Stomach smooth muscle (tissue), 2 donors: ENCODE measurements around the gene ARHGAP10.

Experiments used
- H3K27ac ChIP-seq: one replicate; pipeline ENCODE4 v1.7.0; 2013; ENCODE audit warnings: mild to moderate bottlenecking, low read length, inconsistent platforms
- H3K27me3 ChIP-seq, 2 donors: one replicate each; pipeline ENCODE4 v1.7.0; 2013; ENCODE audit warnings: low read length in 2 of 2; ENCODE audit not compliant: insufficient read depth in 2 of 2, control insufficient read depth in 1 of 2
- H3K36me3 ChIP-seq, 2 donors: one replicate each; pipeline ENCODE4 v1.7.0; 2013; ENCODE audit warnings: low read length in 2 of 2; ENCODE audit not compliant: control insufficient read depth in 2 of 2, insufficient read depth in 2 of 2
- H3K4me1 ChIP-seq: one replicate; pipeline ENCODE4 v1.7.0; 2013; ENCODE audit warnings: low read length; ENCODE audit not compliant: control insufficient read depth, insufficient read depth
- H3K4me3 ChIP-seq, 2 donors: one replicate each; pipeline ENCODE4 v1.7.0; 2013; ENCODE audit warnings: low read length in 2 of 2
- H3K9ac ChIP-seq, 2 donors: one replicate each; pipeline ENCODE4 v1.7.0; 2013; ENCODE audit warnings: low read length in 2 of 2, mild to moderate bottlenecking in 1 of 2
- H3K9me3 ChIP-seq, 2 donors: one replicate each; pipeline ENCODE4 v1.7.0; 2013; ENCODE audit warnings: low read length in 2 of 2; ENCODE audit not compliant: control insufficient read depth in 2 of 2
- donor health status: healthy.
- donor health status: Pancreatic carcinoma.

The ARHGAP10 gene

DNA sequence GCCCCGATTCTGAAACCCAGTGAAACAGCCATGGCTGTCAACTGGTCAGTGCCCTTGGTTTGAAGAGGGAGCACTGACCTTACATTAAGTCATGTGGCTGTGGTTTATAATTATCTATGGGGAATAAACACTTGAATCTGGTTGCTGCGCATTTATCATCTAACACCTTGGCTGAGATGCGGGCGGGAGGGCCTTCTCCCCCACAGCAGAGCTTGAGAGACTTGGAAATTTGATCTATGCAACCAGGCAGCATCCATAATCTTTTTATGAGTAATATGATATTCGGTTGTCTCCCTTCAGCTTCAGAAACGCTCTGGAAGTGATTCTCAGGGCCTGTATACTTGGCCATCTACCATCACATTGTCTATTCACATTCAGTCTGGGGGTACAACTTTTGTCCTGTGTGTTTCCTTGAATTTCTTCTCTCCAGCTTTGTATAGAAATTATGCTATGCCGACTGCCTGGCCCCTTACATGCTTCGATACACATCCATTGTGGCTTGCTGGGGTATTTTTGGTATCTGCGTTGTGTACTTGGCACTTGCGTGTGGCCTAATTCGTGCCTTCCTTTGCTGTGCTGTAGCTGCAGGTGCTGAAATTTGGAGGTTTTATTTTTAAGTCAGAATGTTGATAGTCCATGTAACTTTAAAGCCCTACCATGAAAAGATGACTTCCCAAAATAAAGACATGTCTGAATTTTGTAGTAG is 321.6 kb downstream of the ARHGAP10 start:
- Histone ChIP-seq H3K4me1 (peaks cover 31% of the 10 kb centered on the region), H3K27ac (no peak overlapping the region), H3K9me3 (no peaks in the 10 kb centered on the region), H3K9ac (no peak overlapping the region), H3K4me3 (no peak overlapping the region), H3K27me3 (no peaks in the 10 kb centered on the region), H3K36me3 (no peaks in the 10 kb centered on the region)

DNA sequence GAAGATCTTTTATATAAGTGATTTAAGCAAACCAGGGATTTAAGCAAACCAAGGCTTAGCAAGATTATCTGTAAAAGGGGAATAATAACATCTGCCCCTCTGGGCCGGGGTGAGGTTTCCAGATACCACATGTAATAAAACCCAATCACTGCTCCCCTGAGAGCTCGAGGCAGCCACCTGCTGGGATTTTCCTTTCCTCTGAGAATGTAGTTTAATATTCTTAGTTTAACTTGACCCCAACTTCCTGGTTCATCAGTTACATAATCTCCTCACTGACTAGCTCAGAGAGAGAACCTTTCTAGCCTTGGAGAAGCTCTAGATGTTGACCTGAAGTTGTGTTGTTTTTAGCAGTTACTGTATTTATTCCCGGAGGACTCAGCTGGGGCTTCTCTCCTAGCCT is 322.4 kb downstream of the ARHGAP10 start:
- Histone ChIP-seq H3K9me3 (no peaks in the 10 kb centered on the region), H3K4me1 (peaks cover 36% of the 10 kb centered on the region), H3K36me3 (no peaks in the 10 kb centered on the region), H3K4me3 (no peak overlapping the region), H3K27ac (no peak overlapping the region), H3K27me3 (no peaks in the 10 kb centered on the region), H3K9ac (no peak overlapping the region)

DNA sequence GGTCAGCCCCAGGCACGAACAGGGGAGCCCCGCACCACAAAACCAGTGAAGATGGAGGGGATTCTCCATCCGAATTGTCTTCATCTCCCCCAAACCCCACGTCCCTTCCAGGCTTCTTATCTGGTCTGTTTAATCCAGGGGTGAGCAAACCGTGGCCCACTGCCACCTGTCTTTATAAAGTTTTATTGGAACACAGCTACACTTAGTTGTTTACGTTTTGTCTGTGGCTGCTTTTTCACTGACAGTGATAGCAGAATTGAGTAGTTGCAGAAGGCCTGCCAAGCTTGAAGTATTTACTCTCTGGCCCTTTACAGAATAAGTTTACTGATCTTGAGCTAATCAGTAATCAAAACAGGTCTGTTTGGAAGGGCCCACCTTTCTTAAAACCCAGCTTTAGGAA is 324.0 kb downstream of the ARHGAP10 start:
- Histone ChIP-seq H3K27me3 (no peaks in the 10 kb centered on the region), H3K27ac (no peak overlapping the region), H3K4me3 (no peak overlapping the region), H3K9me3 (no peaks in the 10 kb centered on the region), H3K9ac (no peak overlapping the region), H3K36me3 (no peaks in the 10 kb centered on the region), H3K4me1 (peaks cover 38% of the 10 kb centered on the region)

DNA sequence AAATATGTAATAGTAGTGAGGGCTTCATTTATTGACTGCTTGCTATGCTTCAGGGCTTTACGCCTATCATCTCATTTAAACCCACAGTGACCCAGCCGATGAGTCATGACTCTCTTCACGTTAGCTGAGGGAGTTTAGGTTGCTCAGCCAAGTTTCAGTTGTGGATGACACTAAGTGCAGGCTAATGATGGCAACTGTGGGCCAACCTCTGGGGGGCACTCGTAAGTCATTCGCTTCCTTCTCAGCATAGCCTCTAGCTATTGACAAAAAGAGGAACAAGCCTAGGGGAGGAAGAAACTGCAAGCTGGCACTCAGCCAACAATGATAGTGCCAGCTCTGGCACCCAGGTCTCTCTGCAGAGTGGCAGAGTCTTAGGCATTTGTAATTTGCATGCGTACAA is 325.0 kb downstream of the ARHGAP10 start:
- H3K27ac ChIP-seq: no peak overlapping the region
- no peaks in the 10 kb centered on the region for H3K9me3 ChIP-seq
- H3K4me1 ChIP-seq: peaks cover 33% of the 10 kb centered on the region
- H3K9ac ChIP-seq: no peak overlapping the region
- no peak overlapping the region for H3K4me3 ChIP-seq
- H3K36me3 ChIP-seq: no peaks in the 10 kb centered on the region
- H3K27me3 ChIP-seq: no peaks in the 10 kb centered on the region

DNA sequence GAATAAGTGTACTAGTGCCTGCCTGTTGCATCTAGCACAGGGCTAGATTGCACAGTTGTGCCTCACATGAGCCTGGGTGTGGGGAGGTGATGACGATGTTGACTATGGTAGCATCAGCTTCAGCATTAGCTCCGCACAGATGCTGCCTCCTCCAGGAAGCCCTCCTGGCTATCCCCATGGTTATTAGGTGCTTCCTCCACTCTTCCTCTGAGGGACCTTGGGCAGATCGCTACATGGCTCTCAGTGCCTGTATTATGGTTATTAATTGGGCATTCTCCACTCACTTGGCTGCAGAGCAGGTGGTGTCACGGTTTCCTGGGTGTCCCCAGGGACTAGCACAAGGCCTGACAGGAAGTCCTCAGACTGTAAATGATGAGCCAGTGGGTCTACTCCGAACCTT is 325.6 kb downstream of the ARHGAP10 start:
- Histone ChIP-seq H3K4me1 (peaks cover 33% of the 10 kb centered on the region), H3K36me3 (no peaks in the 10 kb centered on the region), H3K4me3 (no peak overlapping the region), H3K9me3 (no peaks in the 10 kb centered on the region), H3K9ac (no peak overlapping the region), H3K27ac (no peak overlapping the region), H3K27me3 (no peaks in the 10 kb centered on the region)

DNA sequence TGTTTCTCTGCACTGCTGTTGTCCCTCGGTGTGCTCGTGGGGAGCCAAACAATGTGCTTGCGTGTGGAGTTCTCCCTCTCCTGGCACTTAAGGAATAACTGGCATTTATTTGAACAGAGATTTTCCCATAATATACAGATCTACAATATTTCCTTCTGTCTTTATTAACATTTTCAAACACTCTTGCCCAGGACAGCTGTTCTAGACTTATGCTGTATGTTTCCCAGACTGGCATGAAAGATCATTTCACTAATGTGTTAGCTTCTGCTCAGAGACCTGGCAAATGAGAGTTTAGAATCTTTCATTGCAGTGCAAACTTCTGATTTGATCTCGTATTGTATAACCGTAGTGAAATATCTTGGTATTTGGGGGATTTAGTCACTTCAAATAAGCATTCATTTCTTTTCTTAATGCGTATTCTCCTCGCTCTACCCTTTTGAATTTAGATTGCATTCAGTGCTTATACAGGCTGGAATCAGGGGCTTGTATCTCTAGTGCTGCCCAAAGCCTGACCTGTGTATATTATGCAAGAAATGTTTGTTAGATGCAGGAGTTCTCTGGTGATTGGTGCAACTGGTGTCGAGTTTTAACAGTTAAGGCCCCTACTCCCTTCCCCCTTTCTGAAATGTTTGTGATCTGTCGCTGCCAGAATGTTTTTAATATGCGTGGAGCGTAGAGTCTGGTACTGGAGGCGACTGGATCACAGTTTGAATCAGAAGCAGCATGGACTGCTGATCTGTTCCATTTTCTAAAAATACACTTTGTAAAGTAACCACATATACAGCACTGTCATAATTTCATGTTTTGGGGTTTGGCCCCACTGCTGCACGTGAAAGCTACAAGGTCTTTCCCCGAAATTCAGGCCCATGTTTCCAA is 326.3 kb downstream of the ARHGAP10 start:
- H3K36me3 ChIP-seq: peaks cover 2 to 3% of the 10 kb centered on the region in 2 donors
- no peak overlapping the region for H3K9ac ChIP-seq
- no peaks in the 10 kb centered on the region for H3K9me3 ChIP-seq
- no peak overlapping the region for H3K27ac ChIP-seq
- H3K4me1 ChIP-seq: peaks cover 29% of the 10 kb centered on the region
- H3K4me3 ChIP-seq: no peak overlapping the region
- H3K27me3 ChIP-seq: no peaks in the 10 kb centered on the region

DNA sequence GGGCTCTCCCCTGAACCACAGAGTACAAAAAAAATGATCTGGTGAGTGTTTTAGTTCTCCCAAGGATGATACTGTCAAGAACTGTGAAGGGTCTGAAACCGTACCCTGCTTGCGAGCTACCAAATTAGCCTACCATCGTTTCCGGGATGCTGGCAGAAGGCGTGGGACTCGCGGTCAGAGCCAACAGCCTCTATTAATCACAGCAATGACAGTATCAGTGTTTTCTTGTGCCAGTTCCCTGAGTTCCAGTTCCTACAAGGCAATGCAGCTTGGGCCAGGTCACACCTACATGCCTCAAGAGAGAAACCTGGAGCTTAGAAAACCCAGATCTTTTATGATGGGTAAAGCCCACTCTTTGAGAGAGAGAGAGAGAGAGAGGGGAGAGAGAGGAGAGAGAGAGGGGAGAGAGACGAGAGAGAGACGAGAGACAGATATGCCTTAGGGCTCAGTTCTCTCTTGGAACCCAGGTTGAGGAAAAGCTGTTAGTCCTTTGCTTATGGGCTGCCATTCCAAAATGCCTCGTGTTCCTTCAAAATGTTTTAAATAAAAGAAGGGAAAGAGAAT is 327.8 kb downstream of the ARHGAP10 start:
- Histone ChIP-seq H3K27me3 (no peaks in the 10 kb centered on the region), H3K4me3 (no peak overlapping the region), H3K9ac (no peak overlapping the region), H3K4me1 (peaks cover 25% of the 10 kb centered on the region), H3K36me3 (peaks cover 11 to 12% of the 10 kb centered on the region in 2 donors), H3K27ac (no peak overlapping the region), H3K9me3 (no peaks in the 10 kb centered on the region)

DNA sequence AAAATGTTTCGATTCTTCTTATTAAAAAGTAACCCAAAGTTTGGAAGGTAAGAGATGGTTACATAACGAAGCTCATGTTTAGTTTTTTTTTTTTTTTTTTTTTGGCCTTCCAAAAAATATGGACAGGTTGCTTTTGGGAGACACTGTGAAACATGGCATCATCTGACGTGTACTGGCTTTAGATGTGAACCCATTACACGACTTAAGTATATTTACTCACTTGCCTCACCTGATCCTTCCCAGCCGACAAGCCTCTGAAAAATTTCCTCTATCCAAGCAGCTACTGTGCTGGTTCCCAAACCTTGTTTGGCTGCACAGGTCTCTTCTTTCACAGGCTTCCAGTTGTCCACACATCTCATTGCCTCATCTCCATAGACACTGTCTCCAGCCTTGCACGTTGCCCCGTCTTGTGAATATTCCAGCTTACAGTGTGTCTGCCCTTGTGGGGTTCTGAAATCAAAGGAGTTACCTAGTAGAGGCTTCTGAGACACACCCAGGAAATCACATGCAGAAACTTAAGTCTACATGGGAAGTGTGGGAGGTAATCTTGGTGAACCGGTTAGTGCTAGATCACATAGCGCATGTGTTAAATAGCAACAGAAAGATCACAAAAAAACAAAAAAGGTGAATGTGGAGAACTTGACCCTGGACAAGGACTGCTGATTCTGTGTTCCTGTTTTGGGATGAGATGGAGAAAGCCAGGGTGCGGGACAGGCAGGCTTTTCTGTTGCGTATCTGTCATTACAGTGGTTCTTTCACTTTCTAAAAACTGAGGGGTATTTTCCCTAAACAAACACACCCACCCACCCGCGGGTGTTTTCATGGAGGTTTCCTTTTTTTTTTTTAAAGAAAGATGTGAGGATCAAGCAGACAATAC is 328.6 kb downstream of the ARHGAP10 start:
- Histone ChIP-seq H3K27ac (no peak overlapping the region), H3K27me3 (no peaks in the 10 kb centered on the region)

DNA sequence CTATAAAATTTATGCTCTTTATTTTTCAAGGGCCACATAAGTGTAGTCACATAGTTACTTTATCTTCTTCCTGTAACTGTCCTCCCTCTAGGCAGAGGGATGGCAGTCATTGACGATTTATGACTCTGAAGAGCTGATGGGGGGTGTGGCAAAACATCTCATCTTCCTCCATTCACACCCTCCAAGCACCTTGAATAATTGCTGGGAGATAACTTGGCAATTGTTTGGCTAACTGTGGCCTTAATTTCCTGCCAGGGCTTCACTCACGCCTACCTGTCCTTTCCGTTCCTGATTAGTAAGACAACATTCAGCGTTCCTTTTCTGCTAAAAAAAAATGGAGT is 329.2 kb downstream of the ARHGAP10 start:
- no peak overlapping the region for H3K27ac ChIP-seq
- H3K4me3 ChIP-seq: no peak overlapping the region
- no peaks in the 10 kb centered on the region for H3K9me3 ChIP-seq
- no peaks in the 10 kb centered on the region for H3K27me3 ChIP-seq
- H3K4me1 ChIP-seq: peaks cover 29% of the 10 kb centered on the region
- peaks cover 11 to 12% of the 10 kb centered on the region in 2 donors for H3K36me3 ChIP-seq
- no peak overlapping the region for H3K9ac ChIP-seq

More for the DNA sequence above, 328.6 kb downstream of the ARHGAP10 start:
- no peak overlapping the region for H3K9ac ChIP-seq
- H3K36me3 ChIP-seq: peaks cover 11 to 12% of the 10 kb centered on the region in 2 donors
- no peak overlapping the region for H3K4me3 ChIP-seq
- H3K4me1 ChIP-seq: peaks cover 29% of the 10 kb centered on the region
- no peaks in the 10 kb centered on the region for H3K9me3 ChIP-seq

DNA sequence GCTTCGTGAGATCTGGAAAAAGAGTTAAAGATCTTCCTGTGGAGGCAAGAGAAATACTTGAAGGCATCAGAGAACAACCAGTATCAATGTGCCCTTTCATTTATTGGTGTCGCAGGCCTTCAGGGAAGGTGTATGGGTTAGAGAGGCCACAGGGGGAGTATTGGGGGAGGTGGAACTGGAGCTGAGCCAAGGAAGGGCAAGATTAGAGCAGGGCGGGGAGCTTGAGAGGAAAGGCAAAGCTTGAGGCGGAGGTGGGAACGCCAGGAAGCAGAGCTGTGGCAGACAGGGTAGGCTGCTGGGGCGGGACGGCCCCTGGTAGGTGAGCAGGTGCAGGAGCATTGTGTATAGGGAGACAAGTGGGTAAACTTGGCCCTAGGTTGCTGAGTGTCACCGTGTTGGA is 329.9 kb downstream of the ARHGAP10 start:
- Histone ChIP-seq H3K36me3 (peaks cover 11 to 17% of the 10 kb centered on the region in 2 donors), H3K4me1 (peaks cover 33% of the 10 kb centered on the region), H3K27ac (no peak overlapping the region), H3K9me3 (no peaks in the 10 kb centered on the region), H3K9ac (no peak overlapping the region), H3K27me3 (no peaks in the 10 kb centered on the region), H3K4me3 (no peak overlapping the region)
